COR-L47 (cell line): ENCODE results near the gene TMEM123.

Source experiments
- DNase-seq: peaks from one replicate; lab custom pipeline; 2025; lab: John Stamatoyannopoulos, UW

TMEM123 gene

GRCh38 chr11:102422817-102423712, 29.5 kb downstream of the TMEM123 start:
- DNase-seq = peak; percentile 11

DNA sequence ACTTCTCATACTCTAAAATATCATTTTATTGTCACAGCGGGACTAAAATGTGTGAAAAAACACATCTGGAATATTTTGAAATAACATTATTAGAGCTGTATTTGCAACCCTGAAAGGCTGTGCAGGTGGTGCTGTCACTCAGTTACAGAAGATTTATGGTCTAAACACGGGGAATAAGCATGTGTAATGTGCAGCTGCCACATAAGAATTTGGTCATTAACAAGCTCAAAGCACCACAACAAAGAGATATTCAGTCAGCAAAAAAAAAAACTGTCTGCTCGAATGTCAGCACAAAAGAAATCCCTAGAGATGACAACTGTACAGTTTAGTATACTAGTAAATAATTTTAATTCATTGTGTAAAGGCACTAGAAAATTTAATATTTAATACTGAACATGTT, 31.3 kb downstream of the TMEM123 start:
- DNase-seq = peak; percentile 59

GRCh38 chr11:102420547-102420946, 32.0 kb downstream of the TMEM123 start:
- DNase-seq = no peak

DNA sequence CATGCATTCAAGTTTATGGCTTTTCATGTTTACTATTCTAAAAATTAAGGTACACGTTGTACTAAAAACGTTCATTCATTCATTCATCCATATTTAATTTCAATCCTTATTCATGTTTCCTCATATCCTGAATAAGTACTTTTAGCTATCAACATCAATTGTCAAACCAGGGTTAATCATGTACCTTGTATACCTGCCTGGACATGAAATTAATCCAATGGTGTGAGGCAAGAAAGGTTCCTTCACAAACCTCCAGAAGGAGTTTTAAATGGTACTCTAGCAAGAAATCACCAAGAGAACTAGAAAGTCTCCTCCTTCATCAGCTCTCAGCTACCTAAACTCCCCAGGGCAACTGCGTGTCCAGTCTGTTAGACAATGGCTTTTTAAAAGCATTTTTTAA, 33.4 kb downstream of the TMEM123 start:
- no peak for DNase-seq

GRCh38 chr11:102416976-102417375, 35.6 kb downstream of the TMEM123 start:
- no peak for DNase-seq

DNA sequence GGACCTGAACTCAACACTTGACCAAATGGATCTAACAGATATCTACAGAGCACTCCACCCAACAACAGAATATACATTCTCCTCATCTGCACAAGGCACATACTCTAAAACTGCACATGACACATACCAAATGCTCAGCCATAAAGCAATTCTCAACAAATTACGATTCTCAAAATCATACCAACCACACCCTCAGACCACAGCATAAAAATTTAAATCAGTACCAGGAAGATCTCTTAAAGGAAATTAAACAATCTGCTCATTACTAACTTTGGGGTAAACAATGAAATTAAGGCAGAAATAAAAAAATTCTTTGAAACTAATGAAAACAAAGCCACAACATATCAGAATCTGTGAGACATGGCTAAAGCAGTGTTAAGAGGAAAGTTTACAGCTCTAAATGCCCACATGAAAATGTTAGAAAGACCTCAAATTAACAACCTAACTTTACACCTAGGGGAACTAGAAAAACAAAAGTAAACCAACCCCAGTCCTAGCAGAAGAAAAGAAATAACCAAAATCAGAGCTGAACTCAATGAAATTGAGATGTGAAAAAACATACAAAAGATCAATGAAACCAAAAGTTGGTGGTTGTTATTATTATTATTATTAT, 37.2 kb downstream of the TMEM123 start:
- DNase-seq = no peak

GRCh38 chr11:102414559-102414958, 38.0 kb downstream of the TMEM123 start:
- DNase-seq = no peak

DNA sequence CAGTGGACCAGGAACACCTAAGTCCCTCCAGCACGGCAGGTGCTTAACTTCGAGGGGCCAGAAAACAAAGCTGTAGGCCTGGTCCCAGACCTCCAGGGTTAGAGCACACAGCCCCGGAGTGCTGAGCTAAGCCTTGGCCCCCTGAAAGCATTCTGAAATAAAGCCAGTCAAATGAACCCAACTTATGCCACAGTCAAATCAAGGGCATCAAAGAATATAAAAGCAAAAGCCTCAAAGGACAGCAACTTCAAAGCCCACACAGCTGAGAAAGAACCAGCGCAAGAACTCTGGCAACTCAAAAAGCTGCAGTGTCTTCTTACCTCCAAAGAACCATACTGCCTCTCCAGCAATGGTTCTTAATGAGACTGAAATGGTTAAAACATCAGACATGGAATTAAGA, 39.1 kb downstream of the TMEM123 start:
- DNase-seq = no peak

- no peak for DNase-seq
These were observed 41.4 kb downstream of the TMEM123 start for GRCh38 chr11:102411142-102411541.

GRCh38 chr11:102410382-102410784, 42.2 kb downstream of the TMEM123 start:
- no peak for DNase-seq

DNA sequence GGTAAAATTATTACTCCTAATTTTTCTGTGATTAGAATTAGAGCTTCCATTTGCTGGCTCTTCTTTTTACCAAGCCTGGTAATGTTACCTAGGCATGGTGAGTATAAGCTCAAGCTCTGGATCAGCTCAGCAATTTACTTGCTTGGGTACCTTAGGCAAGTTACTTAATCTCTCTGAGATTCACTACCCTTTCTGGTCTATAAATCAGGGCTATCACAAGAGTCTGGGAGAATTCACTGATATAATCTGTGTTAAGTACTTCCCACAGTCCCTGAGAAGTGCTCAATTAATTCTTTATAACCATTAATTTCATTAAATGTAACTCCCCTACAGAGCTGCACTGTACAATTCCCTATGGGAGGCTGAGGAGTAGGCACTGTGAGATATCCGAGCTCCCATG, 44.2 kb downstream of the TMEM123 start:
- DNase-seq = no peak

DNA sequence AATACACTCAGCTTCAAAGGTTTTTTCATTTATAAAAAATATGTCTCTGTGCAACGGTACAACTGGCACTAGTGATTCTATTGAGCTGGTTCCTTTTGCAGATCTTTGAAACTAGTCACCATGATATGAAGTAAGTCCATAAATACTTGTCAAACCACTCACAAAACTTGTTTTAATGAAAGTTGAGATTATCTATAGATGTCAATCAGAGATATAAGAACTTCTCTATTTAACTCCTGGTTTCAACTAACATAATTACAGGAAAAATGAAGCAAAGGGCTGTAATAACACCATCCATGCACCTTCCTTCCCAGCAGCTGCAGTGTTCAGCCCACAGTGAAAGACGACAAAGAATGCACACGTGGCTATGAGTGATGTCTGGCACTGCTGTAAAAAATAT, 44.7 kb downstream of the TMEM123 start:
- no peak for DNase-seq

DNA sequence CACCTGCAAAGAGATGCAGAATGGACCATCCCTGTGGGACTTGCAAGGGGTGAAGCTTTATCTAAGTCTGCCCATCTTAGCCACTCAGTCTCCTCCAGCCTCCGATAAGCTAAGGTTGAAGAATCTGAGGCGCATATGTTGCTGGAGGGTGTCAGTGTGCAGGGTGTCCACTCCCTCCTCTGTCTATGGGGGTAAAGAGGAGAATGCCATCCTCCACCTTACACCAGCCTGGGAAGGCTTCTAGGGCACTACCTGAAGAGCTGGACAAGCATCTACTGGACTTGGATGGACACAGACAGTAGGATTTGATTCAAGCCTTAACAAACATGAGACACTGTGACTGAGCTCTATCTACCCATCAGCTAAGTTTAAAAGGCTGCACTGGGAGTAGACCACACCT, 46.5 kb downstream of the TMEM123 start:
- DNase-seq = no peak

GRCh38 chr11:102405501-102405900, 47.1 kb downstream of the TMEM123 start:
- DNase-seq = no peak

DNA sequence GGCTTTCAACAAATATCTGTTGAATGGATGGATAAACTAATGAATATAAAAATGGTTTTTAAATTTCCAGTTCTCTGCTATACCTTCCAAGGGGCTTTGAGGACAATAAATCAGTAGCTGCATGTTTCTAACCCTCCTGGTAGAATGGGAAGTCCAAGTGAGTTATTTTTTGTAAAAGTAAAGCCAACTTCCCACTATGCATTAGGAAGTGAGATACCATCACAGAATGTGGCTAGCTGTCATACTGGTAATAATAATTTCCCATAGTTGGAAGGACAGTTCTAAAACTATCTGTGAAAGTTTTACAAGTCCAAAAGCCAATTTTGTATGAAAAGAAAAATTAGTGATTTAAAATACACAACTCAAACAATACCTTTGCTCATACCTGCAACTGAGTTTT, 50.0 kb downstream of the TMEM123 start:
- DNase-seq = no peak

DNA sequence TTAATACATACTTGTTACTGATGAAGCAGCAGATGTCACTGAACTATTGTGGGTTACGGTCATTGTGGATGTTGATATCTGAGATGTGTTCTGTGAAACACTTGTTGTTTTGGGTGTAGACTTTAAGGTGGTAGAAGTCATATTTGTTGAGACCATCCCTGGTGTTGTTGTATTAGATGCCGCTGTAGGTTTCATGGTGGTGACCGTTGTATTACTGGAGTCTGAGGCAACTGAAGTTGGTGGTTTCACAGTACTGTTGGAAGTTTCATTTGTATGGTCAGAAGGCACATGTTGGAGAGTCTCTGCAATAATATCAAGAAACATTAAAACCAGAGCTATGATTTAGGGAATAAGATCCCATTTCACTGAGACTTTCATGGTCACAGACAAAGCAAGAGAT, 50.7 kb downstream of the TMEM123 start:
- DNase-seq = no peak

DNA sequence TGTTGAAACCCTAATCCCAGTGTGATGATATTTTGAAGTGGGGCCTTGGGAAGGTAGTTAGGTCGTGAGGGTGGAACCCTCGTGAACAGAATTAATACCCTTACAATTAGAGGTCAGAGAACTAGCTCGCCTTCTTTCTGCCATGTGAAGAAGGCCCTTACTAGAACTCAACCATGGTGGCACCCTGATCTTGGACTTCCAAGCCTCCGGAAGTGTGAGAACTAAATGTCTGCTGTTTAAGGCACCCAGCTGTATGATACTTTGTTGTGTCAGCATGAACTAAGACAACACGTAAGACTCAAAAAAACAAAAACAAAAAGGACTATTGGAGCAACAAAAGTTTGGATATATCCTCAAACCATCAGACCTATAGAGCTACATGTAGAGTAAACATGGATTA, 52.0 kb downstream of the TMEM123 start:
- no peak for DNase-seq

- DNase-seq = no peak
These were observed 53.4 kb downstream of the TMEM123 start for GRCh38 chr11:102399189-102399588.

- no peak for DNase-seq
These were observed 54.3 kb downstream of the TMEM123 start for GRCh38 chr11:102398297-102398696.

- no peak for DNase-seq
These were observed 55.6 kb downstream of the TMEM123 start for GRCh38 chr11:102396708-102397563.

DNA sequence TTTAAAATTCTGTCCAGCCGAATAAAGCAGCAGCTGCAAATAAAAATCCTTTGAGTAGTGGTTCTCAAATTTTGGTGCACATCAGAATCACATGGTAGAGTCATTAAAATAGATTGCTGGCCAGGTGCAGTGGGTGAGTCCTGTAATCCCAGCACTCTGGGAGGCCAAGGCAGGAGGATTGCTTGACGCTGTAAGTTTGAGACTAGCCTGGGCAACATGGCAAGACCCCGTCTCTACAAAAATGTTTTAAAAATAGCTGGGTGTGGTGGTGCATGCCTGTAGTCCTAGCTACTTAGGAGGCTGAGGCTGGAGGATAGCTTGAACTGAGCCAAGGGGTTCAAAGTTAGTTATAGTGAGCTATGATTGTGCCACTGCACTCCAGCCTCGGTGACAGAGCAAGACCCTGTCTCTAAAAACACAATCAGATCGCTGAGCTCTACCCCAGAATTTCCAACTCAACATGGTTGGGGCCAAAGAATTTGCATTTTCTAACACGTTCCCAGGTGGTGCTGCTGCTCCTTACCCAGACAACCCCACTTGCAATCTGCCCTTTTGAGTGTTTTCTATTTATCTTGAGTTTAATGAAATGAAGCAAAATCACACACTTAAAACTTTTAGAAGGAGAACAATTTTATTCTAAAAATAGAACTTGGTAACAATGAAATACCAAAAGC, 56.7 kb downstream of the TMEM123 start:
- no peak for DNase-seq

- no peak for DNase-seq
These were observed 59.3 kb downstream of the TMEM123 start for GRCh38 chr11:102393272-102393730.
